HG03469 (cell line): Measurements from ENCODE around the gene NUP155.
A peak's percentile ranks its signal among the peaks of the same experiment; 100 is the strongest.
"Not testable (repeated sequence)": the region's sequence is repeated elsewhere in the genome, so short reads cannot be mapped to it uniquely, and the experiment has no call there.

Source experiments
- ATAC-seq: cut with Tn5 transposase; IDR thresholded peaks from one replicate; pipeline ENCODE4 v1.9.1; 2021; ENCODE audit warnings: mild to moderate bottlenecking, moderate library complexity, moderate number of reproducible peaks; ENCODE audit not compliant: unreplicated experiment

The NUP155 gene

DNA sequence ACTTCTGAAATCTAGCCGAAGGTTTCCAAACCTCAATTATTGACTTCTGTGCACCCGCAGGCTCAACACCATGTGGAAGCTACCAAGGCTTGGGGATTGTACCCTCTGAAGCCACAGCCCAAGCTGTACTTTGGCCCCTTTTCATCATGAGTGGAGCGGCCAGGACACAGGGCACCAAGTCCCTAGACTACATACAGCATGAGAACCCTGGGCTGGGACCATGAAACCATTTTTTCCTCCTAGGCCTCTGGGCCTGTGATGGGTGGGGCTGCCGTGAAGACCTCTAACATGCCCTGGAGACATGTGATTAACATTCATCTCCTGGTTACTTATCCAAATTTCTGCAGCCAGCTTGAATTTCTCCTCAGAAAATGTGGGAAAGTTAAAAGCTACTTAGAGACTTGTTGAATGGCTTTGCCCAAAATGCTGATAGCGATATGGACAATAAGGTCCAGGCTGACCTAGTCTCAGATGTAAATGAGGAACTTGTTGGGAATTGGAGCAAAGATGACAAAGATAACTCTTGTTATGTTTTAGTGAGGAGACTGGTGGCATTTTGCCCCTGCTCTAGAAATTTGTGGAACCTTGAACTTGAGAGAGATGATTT lies 87.6 kb downstream of the NUP155 start:
- ATAC-seq = no peak

GRCh38 chr5:37275511-37275910 lies 95.4 kb downstream of the NUP155 start:
- ATAC-seq = no peak

DNA sequence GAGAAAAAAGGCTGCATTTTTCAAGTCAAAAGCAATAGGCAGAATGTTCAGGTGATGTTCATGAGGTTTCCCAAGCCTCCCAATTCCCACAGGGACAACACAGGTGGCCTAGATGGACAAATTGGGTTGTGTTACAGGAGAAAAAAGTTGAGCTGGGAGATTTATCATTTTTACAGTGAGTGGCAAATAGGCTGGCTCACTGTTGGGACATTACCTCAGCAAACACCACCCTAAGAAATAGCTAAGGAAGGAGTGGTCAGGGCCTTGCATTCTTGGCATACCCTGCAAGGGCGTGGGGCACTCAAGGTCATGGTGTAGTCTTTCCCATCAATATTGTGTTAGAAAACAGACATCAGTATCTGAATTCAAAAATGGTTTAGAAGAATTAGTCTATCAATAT lies 98.4 kb downstream of the NUP155 start:
- no peak for ATAC-seq

DNA sequence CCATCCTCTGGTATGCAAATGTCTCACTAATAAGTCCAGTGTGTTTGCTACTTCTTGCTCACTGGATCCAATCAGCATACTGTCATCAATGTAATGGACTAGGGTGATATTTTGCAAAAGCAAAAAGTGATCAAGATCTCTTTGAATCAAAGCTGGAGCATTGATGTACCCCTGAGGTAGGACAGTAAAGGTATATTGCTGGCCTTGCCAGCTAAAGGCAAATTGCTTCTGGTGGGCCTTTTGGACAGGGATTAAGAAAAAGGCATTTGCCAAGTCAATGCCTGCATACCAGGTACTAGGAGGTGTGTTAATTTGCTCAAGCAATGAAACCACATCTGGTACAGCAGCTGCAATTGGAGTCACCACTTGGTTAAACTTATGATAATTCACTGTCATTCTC lies 102.8 kb downstream of the NUP155 start:
- ATAC-seq = not testable (repeated sequence)

DNA sequence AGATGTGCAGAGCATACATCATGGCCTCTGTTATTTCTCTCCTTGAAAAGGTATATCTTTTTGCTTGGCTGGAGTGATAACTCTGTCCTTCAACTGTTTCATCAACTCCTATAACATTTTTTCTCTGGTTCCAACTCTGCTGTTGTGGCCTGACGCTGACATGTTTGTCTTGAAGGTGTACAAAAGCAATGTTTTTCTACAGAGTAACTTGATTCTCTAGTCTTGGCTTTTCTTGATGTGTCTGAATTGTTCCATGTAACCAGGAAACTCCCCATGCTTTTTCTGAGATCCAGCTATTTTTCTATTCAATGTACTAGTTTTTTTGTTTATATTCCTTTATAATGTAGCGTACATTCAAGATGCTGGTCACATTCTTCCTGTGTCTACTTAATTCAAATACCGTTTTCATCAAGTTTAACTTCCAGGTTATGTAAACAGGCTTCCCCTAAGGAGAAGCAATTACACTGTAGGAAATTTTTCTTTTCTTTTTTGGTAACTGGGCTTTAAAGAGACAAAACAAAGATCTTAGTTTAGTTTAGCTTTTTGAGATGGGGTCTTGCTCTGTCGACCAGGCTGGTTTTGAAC lies 115.0 kb downstream of the NUP155 start:
- no peak for ATAC-seq

GRCh38 chr5:37254581-37254980 lies 116.3 kb downstream of the NUP155 start:
- ATAC-seq = no peak

DNA sequence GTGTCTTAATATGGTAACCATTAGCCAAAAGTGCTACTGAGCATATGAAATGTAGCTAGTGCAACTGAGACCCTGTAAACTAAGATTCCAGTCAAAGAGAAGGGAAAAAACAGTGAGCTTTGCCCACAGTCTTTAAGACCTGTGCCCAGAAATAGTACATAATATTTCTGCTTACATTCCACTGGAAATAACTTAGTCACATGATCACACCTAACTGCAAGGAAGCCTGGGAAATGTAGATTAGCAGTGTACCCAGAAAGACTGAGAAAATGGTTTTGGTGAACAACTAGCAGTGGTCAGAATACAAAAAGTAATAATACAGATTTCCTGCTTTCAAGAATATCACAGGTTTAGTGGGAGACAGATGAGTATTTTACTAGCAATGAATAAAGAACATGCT lies 119.2 kb downstream of the NUP155 start:
- ATAC-seq = no peak

DNA sequence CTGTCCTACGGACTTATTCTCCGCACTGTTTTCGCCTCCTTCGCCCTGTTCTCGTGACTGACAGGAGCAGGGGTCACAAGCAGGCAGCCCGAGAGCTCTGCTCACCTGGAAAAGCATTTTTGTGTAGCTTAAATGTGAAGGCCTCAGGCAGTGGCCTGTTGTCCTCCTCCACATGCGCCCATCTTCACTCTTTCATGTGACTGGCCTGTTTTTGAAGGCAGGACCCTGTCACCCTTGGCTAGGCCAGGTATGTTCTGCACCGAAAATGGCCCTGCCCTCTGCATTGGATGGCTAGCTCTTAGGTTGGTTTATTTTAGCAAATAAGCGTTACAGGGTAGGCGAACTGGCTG lies 121.1 kb downstream of the NUP155 start:
- no peak for ATAC-seq

GRCh38 chr5:37248970-37249814 lies 121.7 kb downstream of the NUP155 start, which contains the start of gene CPLANE1:
Gene CPLANE1 (minus strand): TSS chr5:37249376. CDS start chr5:37247698, 1,678 bp downstream.
- ATAC-seq = peak; percentile 73

DNA sequence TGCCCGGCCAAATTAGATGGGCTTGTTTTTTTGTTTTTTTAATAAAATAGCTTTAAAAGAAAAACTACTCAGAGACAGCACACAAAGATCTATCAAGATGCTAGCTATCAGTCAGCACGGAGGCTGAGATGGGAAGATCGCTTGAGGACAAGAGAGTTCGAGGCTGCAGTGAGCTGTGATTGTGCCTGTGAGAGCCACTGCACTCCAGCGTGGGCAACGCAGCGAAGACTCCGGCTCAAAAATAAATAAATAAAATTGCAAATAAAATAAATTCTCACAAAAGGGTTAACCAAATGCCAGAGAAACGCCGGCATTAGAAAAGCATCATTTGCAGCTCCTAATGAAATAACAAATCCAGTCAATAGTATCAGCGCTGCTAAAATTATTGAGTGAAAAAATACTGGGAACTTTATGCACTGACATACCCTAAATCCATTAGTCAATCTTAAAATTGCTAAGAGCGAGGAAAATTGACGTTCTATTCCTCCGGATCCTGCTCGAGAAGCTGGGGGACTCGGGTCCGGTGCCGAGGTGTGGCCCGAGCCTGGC lies 122.4 kb downstream of the NUP155 start:
- ATAC-seq = no peak

DNA sequence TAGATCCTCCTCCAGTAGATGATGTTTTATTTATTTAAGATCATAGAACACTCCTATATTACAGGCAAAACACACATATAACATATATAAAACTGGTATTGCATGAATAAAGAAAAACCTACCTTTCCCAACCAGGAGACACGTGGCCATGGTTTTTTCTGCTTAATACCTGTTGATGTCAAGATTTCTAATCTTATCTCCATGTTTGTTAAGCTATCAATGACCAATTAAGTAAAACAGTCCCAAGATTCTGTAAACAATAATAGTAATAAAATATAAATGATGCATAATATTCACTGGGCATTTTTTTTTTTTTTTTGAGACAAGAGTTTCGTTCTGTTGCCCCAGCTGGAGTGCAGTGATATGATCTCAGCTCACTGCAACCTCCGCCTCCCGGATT lies 123.4 kb downstream of the NUP155 start:
- no peak for ATAC-seq

- ATAC-seq = no peak
Observed at GRCh38 chr5:37247036-37247435, 123.9 kb downstream of the NUP155 start.
